HG03571 (cell line): ENCODE measurements around the gene SSC5D.

Experiments used
- ATAC-seq: cut with Tn5 transposase; IDR thresholded peaks from one replicate; pipeline ENCODE4 v1.9.1; 2021; ENCODE audit not compliant: unreplicated experiment

Gene SSC5D

DNA sequence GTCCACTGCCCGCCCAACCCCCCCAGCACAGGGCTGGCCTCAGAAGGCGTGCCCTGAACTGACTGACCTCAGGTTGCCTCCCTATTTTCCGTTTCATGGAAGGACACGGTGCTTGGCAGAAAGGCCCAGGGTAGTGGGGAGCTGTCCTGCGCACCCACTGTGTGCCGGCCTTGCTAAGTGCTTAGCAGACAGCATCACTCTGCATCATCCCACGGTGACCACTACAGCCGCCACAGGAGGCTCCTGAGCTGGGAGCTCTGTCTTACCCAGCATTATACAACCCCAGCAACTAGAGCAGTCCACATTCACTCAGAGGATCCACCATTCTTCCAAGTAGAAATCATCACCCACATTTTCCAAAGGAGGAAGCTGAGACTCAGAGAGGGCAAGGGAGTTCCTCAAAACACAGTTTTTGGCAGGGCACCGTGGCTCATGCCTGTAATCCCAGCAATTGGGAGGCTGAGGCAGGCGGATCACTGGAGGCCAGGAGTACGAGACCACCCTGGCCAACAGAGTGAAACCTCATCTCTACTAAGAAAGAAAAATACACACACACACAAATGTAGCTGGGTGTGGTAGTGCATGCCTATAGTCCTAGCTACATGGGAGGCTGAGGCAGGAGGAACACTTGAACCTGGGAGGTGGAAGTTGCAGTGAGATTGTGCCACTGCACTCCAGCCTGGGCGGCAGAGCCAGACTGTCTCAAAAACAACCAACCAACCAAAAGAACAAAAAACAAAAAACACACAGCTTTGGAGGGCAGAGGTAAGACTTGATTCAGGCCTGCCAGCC, 47.1 kb downstream of the SSC5D start:
- no peak for ATAC-seq

DNA sequence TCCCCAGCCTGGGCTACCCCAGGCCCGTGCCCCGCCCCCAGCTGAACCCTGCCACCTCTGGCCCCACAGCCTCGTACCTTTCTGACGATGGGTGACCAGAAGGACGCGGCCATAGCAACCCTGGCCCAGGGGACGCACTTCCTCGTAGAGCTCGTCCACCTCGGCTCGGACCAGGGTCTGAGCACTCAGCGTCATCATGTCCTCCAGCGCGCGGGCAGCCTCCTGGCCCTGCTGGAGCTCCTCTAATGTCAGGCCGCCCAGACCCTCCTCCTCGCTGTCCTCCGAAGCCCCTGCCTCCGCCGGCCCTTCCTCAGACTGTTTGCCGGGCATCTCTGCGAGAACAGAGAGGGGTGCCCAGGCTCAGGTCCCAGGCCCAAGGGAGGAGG, 47.7 kb downstream of the SSC5D start:
- ATAC-seq: no peak

DNA sequence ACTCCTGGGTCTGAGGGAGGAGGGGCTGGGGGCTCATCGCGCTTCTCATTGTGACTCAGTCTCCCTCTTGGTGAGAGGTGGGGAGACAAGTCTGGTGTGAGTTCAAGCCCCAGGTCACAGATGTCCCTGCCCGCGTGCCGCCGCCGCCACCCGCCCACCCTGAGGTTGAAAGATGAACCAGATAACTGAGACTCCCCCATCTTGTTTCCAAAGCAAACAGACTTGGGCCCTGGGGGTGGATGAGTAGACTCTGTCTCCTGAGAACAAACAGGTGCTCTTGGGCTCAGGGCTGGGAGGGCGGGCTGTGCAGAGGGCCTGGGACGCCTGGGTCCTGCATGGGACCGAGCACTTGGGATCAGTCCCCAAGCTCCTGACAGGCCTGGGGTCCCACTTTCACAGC, 48.1 kb downstream of the SSC5D start:
- ATAC-seq: no peak

DNA sequence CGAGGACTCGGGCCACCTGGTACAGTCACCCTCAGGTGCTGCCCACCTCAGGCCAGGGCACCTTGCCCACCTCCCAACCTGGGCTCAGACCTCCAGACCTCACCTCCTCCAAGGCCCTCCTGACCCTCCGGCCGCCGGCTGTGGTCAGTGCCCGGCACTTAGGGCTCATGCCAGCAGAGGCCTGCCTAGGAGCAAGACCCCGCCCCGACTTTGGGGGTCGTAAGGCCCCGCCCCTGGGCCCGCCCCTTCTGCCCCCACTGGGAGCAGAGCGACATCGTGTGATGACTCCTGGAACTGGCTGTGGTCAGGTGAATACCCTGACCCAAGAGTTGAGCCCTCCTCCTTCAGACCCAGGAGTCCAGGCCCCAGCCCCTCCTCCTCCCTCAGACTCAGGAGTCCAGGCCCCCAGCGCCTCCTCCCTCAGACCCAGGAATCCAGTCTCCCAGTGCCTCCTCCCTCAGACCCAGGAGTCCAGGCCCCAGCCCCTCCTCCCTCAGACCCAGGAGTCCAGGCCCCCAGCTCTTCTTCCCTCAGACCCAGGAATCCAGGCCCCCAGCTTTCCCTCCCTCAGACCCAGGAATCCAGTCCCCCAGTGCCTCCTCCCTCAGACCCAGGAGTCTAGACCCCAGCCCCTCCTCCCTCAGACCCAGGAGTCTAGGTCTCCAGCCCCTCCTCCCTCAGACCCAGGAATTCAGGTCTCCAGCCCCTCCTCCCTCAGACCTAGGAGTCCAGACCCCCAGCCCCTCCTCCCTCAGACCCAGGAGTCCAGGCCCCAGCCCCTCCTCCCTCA, 48.9 kb downstream of the SSC5D start, which contains the start of gene SBK2:
TSS of gene SBK2 (minus strand) at position 183 of the 790 bp plus-strand sequence. CDS start 839 bp downstream, outside the sequence.
- no peak for ATAC-seq

DNA sequence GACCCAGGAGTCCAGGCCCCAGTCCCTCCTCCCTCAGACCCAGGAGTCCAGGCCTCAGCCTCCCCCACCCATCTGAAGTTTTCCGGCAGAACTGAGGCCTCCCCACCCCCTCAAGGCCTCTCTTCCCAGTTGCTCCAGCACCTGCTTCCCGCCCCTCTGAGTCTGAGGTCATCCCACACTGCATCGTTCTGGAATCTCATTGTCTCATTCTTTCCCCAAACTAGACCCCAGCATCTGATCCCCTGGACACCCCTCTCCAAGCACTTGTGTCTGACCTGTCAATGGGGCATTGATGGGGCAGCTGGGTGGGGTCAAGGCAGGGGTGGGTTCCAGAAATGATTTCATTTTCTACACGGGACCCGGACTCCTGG, 49.5 kb downstream of the SSC5D start:
- no peak for ATAC-seq

DNA sequence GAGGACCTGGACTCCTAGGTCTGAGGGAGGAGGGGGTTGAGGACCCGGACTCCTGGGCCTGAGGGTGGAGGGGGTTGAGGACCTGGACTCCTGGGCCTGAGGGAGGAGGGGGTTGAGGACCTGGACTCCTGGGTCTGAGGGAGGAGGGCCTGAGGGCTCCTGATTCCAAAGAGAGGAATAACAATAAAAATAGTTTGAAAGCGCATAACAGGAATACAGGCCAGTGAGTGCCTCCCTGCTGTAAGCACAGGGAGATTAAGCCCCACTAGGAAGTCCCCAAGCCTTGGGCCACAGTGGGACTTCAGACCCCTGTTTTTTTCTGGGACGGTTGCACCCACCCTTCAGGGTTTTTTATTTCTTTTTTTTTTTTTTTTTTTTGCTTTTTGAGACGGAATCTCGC, 49.9 kb downstream of the SSC5D start:
- ATAC-seq: no peak

DNA sequence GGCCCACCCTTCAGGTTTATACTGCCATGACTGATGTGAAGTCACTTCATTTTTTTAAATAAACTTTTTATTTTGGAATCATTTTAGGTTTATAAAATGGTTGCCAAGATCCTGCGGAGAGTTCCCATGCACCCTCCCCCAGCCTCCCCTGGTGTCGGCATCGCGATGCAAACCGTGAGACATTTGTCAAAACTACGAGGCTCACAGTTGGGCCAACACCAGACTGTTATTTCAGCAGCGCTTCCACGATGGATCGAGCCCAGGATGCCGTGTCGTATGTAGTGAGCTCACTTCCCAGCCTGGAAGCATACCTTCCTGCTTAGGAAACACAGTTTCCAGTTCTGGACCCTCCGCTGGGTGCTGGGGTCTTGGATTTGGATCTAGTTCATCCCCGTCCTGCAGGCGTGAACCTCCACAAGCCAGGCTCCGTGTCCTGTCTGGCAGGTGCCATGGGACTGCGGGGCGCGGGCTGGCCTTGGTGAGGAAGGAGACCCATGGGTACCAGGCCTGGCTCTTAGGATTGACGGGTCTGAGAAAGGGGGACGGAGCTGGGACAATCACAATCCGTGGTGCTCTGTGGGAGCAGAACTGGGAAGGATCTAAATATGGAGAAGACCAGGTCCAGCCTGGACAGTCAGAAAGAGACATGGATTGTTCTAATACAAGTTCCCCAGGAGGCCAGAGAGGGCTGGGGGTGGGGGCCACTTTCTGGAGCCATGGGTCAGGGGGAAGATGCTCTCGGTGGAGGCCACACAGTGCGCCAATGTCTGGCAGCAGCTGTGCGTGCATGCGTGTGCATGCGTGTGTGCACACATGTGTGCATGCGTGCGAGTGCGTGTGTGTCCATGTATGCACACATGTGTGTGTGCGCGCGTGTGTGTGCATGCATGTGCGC, 51.1 kb downstream of the SSC5D start:
- ATAC-seq: no peak

DNA sequence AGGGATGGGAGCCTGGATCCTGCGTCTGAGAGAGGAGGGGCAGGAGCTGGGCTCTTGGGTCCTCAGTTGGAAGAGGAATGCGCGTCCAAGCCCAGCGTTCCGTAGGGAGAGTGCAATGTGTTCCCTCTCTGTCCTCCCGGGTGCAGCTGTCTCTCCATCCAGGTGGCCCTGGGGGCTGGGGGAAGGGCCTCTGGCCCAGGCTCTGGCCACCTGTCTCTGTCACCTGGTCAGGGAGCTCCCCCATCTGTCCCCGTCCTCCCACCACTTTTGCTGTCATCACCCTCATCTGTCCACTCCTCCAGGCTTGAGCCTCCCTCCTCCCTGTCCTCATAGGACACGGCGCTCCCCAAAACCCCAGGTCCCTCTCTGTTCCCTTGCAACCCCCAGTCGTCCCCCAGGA, 52.4 kb downstream of the SSC5D start:
- ATAC-seq: no peak

DNA sequence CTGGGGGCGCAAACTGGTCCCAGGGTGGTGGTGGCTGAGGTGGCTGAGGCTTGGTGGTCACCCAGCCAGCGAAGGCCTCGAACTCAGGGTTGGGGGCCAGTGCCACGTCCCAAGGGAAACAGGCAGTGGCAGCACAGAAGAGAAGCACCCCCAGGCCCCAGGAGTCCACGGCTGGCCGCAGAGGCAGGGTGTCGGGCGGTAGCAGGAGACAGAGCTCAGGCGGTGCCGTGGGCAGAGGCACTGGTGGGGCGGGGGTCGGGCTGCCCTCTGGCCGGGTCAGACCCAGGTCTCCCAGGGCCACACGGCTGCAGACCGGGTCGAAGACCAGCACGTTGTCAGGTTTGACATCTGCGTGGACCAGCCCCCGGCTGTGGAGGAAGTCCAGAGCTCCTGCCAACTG, 52.9 kb downstream of the SSC5D start:
- no peak for ATAC-seq

DNA sequence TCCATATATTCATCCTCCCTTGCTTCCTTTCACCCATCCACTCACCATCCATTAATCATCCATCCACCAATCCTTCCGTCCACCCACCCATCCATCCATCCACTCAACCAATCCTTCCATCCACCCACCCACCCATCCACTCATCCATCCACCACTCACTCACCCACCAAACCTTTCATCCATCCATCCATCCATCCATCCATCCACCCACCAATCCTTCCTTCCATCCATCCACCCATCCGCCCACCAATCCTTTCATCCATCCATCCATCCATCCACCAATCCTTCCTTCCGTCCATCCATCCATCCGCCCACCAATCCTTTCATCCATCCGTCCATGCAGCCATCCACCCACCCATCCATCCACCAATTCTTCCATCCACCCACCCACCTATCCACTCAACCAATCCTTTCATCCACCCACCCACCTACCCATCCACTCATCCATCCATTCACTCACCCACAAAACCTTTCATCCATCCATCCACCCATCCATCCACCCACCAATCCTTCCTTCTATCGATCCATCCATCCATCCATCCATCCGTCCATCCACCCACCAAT, 54.1 kb downstream of the SSC5D start:
- ATAC-seq: no peak

DNA sequence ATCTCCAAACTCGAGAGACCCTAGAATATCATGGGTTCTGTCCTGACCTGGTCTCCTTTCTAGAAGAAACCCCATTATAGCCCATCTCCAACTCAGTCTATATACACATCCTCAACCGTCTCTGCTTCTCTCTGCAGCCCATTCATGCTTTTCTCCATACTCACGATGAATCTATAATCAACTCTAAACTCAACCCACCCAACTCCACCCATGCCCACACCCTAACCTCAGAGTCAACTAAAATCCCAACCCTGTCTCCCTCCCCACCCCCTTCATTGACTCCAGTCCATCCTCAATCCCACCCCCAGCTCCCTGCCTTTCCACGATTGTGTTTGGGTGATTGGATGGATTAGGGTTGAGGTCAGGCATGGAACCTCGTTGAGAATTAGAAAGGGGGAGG, 55.3 kb downstream of the SSC5D start:
- no peak for ATAC-seq

DNA sequence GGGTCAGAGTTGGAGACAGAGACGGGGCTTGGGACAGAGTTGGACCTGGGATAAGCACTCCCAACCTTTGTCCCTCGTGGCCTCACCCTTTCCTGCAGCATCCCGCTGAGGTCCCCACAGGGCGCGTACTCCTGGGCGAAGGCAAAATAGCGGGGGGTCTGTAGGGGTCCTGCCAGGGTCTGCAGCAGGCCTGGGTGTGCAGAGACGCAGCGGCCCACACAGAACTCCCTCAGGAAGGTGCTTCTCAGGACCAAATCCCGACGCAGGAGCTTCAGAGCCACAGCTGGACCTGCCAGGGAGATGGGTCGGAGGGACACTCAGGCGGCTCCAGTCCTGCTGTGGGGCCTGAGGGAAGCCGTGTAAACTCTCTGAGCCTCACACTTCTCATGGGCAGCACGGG, 55.8 kb downstream of the SSC5D start:
- no peak for ATAC-seq

DNA sequence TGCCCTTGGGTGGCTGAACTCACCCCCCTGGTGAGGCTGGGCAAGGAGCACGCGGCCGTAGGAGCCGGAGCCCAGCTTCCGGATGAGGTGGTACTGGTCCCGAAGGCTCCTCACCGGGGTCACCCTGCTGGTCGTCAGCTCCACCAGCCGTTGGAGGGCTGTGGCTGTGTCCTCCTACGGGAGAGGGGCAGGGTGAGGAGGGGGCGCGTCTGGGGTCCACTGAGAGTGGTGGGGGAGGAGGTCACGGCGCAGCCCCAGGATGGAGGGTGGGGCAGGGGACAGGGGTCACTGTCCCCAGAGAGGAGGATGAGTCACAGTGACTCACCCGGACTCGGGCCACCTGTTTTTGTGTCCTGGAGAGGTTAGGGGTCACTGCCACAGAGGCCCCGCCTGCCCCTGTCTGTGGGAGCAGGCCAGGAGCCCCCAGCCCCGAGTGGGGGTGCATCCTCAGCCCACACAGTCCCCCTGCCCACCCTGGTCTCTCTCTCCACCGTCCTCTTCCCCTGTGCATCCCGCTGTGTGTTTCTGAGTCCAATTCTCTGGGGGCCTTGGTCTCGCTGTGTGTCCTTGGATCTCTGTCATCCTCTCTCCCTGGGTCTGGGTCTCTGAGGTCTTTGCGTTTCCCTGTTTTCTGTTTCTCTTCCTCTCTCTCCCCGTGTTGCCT, 56.7 kb downstream of the SSC5D start:
- ATAC-seq: no peak

DNA sequence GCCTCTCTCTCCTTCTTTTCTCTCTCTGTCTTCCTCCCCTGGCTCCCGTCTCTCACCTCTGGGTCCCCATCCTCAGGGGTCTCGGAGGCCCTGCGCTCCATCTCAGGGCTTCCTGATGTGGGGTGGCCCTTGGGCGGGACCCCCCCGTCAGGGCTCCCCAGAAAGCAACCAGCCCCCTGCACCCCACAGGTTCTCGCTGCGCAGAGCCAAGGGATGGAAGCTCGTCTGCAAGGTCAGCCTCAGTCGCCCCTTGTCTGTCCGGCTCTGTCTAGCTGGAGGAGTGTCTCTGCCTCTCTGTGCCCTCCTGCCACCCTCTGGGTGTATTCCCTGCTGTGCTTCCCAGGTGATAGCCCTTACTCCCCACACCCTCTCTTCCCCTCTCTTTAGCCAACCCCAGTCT, 57.2 kb downstream of the SSC5D start, which contains the start of gene SBK3:
TSS of gene SBK3 (minus strand) at position 101 of the 400 bp plus-strand sequence. CDS start at position 101, 0 bp downstream.
- no peak for ATAC-seq

DNA sequence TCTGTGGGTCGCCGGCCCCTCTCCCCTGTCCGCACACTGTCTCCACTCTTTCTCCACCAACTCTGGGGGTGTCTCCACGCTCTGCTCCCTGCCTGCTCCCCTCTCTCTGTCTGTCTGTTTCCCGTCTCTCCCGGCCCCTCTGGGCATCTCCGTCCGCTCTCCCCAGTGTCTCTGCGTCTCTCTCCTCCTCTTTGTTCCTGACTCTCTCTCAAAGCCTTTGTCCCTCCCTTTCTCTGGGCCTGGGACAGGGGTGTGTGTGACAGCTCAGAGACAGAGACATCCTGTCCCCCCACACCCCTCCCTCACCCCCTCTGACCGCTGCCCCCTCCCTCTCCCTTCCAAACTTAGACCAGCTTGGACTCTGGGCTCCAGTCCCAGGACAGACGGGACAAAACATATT, 57.8 kb downstream of the SSC5D start:
- ATAC-seq: no peak

DNA sequence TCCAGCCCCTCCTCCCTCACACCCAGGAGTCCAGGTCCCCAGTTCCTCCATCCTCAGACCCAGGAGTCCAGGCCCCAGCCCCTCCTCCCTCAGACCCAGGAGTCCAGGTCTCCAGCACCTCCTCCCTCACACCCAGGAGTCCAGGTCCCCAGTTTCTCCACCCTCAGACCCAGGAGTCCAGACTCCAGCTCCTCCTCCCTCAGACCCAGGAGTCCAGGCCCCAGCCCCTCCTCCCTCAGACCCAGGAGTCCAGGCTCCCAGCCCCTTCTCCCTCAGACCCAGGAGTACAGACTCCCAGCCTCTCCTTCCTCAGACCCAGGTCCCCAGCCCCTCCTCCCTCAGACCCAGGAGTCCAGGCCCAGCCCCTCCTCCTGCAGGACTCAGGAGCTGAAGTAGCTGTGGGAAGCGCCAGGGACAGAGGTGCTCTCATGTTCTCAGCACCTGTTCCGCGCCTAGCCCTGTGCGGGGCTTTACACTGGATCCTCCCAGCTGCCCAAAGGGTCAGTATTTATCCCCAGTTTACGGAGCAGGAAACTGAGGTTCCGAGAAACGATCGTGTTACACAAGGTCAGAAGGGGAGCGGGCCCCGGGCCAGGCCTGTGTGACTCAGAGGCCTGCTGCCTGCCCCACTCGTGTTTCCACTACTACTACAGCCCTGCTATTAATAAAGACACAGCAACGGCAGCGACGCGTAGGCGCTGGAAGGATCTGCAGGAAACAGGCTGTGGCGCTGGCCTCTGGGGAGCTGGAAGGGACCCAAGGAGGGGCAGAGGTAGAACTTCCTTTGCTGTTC, 58.8 kb downstream of the SSC5D start:
- no peak for ATAC-seq

DNA sequence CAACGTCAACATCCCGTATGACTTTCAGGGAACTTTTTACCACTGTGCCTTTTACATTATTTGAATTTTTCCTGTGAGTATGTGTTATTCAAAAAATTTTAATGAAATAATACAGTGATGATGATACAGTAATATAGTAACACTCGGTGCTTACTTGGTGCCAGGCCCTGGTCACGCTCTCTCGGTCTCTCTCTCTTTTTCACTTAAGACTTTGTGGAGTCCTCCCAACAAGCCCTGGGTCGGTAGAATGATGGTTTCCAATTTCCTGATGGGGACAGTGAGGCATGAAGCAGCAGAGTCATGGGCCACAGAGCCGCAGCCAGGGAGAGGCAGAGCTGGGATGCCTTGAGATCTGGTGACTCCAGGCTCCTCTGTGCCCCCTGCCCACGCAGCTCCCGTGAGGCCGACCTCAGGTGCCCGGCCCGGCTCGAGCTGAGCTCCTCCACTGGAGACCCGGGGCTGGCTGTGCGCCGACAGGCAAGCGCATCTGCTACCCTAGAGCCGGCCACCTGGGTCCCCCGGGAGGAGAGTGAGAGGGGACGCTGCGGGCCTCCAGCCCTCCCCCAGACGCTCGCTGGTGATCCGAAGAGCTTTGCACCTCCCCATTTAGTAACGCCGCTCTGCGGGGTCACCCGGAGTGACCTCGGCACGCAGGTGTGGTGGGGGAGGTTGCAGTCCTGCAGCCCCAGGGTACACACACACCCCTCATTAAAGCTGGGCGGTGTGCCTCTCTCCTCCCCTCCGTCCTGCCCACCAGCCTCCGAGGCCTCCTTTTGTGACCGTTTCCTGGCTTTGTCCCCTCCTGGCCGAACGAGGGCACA, 61.5 kb downstream of the SSC5D start:
- no peak for ATAC-seq

DNA sequence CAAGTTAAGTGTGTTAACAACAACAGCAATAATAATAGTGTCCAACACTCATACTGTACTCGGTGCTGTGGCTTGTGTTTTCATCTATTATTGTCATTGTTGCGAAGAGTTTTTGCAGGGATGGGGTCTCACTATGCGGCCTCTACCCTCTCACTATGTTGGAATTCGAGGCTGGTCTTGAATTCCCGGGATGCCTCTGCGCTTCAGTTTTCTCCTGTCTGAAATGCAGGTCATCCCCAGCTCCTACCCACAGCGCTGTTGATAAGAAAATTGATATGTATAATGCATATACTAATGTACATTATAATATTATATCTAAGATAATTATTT, 62.0 kb downstream of the SSC5D start:
- ATAC-seq: no peak

DNA sequence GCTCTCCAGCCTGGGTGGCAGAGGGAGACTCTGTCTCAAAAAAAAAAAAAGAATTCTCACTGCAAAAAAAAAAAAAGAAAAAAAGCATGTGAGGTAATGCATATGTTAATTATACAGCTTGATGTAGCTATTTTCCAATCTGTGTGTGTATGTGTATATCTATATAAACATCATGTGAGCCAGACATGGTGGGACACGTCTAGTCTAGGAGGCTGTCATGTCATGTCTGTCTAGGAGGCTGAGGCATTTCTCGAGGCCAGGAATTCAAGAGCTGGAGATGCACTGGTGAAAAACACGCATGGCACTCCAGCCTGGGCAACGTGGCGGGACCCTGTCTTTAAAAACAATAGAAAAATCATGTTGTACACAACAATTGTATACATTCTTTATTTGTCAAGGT, 64.0 kb downstream of the SSC5D start:
- ATAC-seq: no peak
